Right atrium auricular region (tissue), 2 donors: ENCODE results near the gene SLC25A1. TPM values are rescaled to one million over a fixed set of nuclear protein-coding genes. Genes with fewer than 3 reads are reported as not detected.

Experiments used
- DNase-seq: peaks from one replicate; pipeline ENCODE4 v3.0.0-alpha.2; 2019; ENCODE audit warnings: low spot score
- H3K27ac ChIP-seq, 2 donors: fragments of 200-600 bp; sonication (generic); 1 replicate in 1 of 2; 2 replicates in 1 of 2; pipeline ENCODE4 v1.5.1; 2016 to 2019
- H3K27me3 ChIP-seq, 2 donors: fragments of 200-600 bp; sonication (generic); one replicate each; pipeline versions ENCODE4 v1.5.1 to v1.6.0; 2017 to 2019
- H3K36me3 ChIP-seq: fragments of 200-600 bp; sonication (generic); one replicate; pipeline ENCODE4 v1.5.1; 2016
- H3K4me1 ChIP-seq, 2 donors: fragments of 200-600 bp; sonication (generic); one replicate each; pipeline versions ENCODE4 v1.5.1 to v1.6.0; 2017 to 2019
- H3K4me3 ChIP-seq, 2 donors: fragments of 200-600 bp; sonication (generic); 1 replicate in 1 of 2; 2 replicates in 1 of 2; pipeline ENCODE4 v1.5.1; 2017 to 2019; ENCODE audit warnings: mild to moderate bottlenecking in 1 of 2, moderate library complexity in 1 of 2
- H3K9me3 ChIP-seq, 2 donors: fragments of 200-600 bp; sonication (generic); one replicate each; pipeline ENCODE4 v1.5.1; 2019
- CTCF ChIP-seq, 2 donors: fragments of 200-600 bp; sonication (generic); IDR thresholded peaks; one replicate each; pipeline ENCODE4 v1.5.1; 2019; ENCODE audit warnings: antibody characterized with exemption in 2 of 2
- total RNA-seq, 2 donors: library from RNA; depleted of rRNA; stranded (reverse); fragments of >200 nt; gene quantifications; one replicate each; pipeline ENCODE4 v1.1.0, GENCODE V29; 2016

SLC25A1 gene
- total RNA-seq, 2 donors from 2014 or later, result 12.7 to 27.6 TPM

GRCh38 chr22:19175026-19175601 is 3.4 kb downstream of the SLC25A1 start:
- Histone ChIP-seq H3K4me3 (no peak overlapping the region), H3K4me1 (peaks cover 0 to 80% of the 10 kb centered on the region in 2 donors), H3K27ac (peak overlapping the region; percentile 31 to 48), H3K9me3 (no peaks in the 10 kb centered on the region), H3K36me3 (no peaks in the 10 kb centered on the region), H3K27me3 (no peaks in the 10 kb centered on the region)
- DNase-seq, result no peak
- no peak for TF ChIP-seq CTCF (IDR thresholded peaks at IDR 0.05)

GRCh38 chr22:19174106-19175025 is 4.2 kb downstream of the SLC25A1 start:
- Histone ChIP-seq H3K9me3 (no peaks in the 10 kb centered on the region), H3K4me3 (no peak overlapping the region), H3K27ac (peak overlapping the region; percentile 31 to 48), H3K27me3 (no peaks in the 10 kb centered on the region), H3K4me1 (peaks cover 0 to 84% of the 10 kb centered on the region in 2 donors), H3K36me3 (no peaks in the 10 kb centered on the region)
- DNase-seq, result no peak
- TF ChIP-seq CTCF (IDR thresholded peaks at IDR 0.05), result no peak

GRCh38 chr22:19173047-19174035 is 5.2 kb downstream of the SLC25A1 start:
- no peak for DNase-seq
- Histone ChIP-seq H3K27me3 (no peaks in the 10 kb centered on the region), H3K36me3 (no peaks in the 10 kb centered on the region), H3K9me3 (no peaks in the 10 kb centered on the region), H3K4me3 (no peak overlapping the region), H3K4me1 (peaks cover 0 to 81% of the 10 kb centered on the region in 2 donors), H3K27ac (peak overlapping the region in 1 of 2 donors; percentile 12)
- no peak for TF ChIP-seq CTCF (IDR thresholded peaks at IDR 0.05)

- TF ChIP-seq CTCF (IDR thresholded peaks at IDR 0.05), result no peak
- H3K27ac ChIP-seq, result peak overlapping the region; percentile 83 to 89
- no peaks in the 10 kb centered on the region for H3K9me3 ChIP-seq
- H3K4me3 ChIP-seq, result peak overlapping the region; percentile 99
- H3K36me3 ChIP-seq, result no peaks in the 10 kb centered on the region
- H3K27me3 ChIP-seq, result no peaks in the 10 kb centered on the region
- DNase-seq, result no peak
- H3K4me1 ChIP-seq, result peaks cover 0 to 74% of the 10 kb centered on the region in 2 donors
Measured at GRCh38 chr22:19172213-19173046, 6.1 kb downstream of the SLC25A1 start.

GRCh38 chr22:19169947-19170318 is 8.6 kb downstream of the SLC25A1 start:
- H3K27ac ChIP-seq, result no peak overlapping the region
- H3K36me3 ChIP-seq, result no peaks in the 10 kb centered on the region
- no peaks in the 10 kb centered on the region for H3K9me3 ChIP-seq
- no peak for DNase-seq
- no peak for TF ChIP-seq CTCF (IDR thresholded peaks at IDR 0.05)
- H3K27me3 ChIP-seq, result peaks cover 0 to 4% of the 10 kb centered on the region in 2 donors
- peak overlapping the region in 1 of 2 donors; percentile 38 for H3K4me3 ChIP-seq
- peaks cover 0 to 52% of the 10 kb centered on the region in 2 donors for H3K4me1 ChIP-seq
